K562 (cell line): ENCODE measurements around the gene DIPK1B. TPM values are rescaled to one million over a fixed set of nuclear protein-coding genes. Genes with fewer than 3 reads are reported as not detected.
A peak's percentile ranks its signal among the peaks of the same experiment; 100 is the strongest.

Experiments used
- AFF4 ChIP-seq: sonication (generic); formaldehyde crosslinking; IDR thresholded peaks from 2 replicates; pipeline ENCODE4 v1.8.0; 2023; ENCODE audit warnings: mild to moderate bottlenecking, missing genetic modification reagents
- CREBBP ChIP-seq: IDR thresholded peaks from one replicate; pipeline ENCODE4 v1.6.1; 2012; ENCODE audit warnings: low read depth, mild to moderate bottlenecking, control low read depth, inconsistent platforms, low read length
- E4F1 ChIP-seq: fragments of 250-450 bp; sonication (Bioruptor Pico); IDR thresholded peaks from 2 replicates; pipeline ENCODE4 v1.5.0; 2021; ENCODE audit warnings: mild to moderate bottlenecking, borderline replicate concordance
- ETV6 ChIP-seq, 3 experiments: fragments of 150-350 bp in 1 of 3; sonication (generic) in 1 of 3; formaldehyde crosslinking in 1 of 3; IDR thresholded peaks; 2 replicates each; pipeline versions ENCODE4 v1.6.1 to v1.8.0; 2014 to 2022; ENCODE audit warnings: borderline replicate concordance in 2 of 3, low read depth in 2 of 3, antibody characterized with exemption in 1 of 3, low read length in 1 of 3, mild to moderate bottlenecking in 1 of 3, missing genetic modification reagents in 1 of 3
- FOXK2 ChIP-seq, 2 experiments: fragments of 450-650 bp; IDR thresholded peaks in 1 of 2; conservative IDR thresholded peaks in 1 of 2; 2 replicates each; pipeline ENCODE4 v1.6.1; 2016; ENCODE audit warnings: low read depth in 2 of 2, mild to moderate bottlenecking in 1 of 2
- HDGF ChIP-seq: fragments of 450-650 bp; IDR thresholded peaks from 2 replicates; pipeline ENCODE4 v1.6.1; 2016
- HES1 ChIP-seq: fragments of 450-650 bp; IDR thresholded peaks from 2 replicates; pipeline ENCODE4 v1.6.1; 2016; ENCODE audit warnings: low read depth, mild to moderate bottlenecking, moderate library complexity
- MCM3 ChIP-seq: fragments of 450-650 bp; IDR thresholded peaks from 2 replicates; pipeline ENCODE4 v1.6.1; 2016
- MIER1 ChIP-seq: fragments of 450-650 bp; IDR thresholded peaks from 2 replicates; pipeline ENCODE4 v1.6.1; 2016; ENCODE audit warnings: antibody characterized with exemption, mild to moderate bottlenecking, low read depth
- NCOR1 ChIP-seq: fragments of 450-650 bp; IDR thresholded peaks from 2 replicates; pipeline ENCODE4 v1.6.1; 2016; ENCODE audit warnings: mild to moderate bottlenecking, moderate library complexity
- RFX7 ChIP-seq: fragments of 250-450 bp; sonication (Bioruptor Pico); IDR thresholded peaks from 2 replicates; pipeline ENCODE4 v1.5.1; 2021; ENCODE audit warnings: mild to moderate bottlenecking
- SRSF3 ChIP-seq: fragments of 200-400 bp; formaldehyde crosslinking; IDR thresholded peaks from 2 replicates; pipeline ENCODE4 v1.6.1; 2016; ENCODE audit warnings: mild to moderate bottlenecking, low read length, moderate library complexity; ENCODE audit not compliant: insufficient read depth
- ZBTB26 ChIP-seq: fragments of 450-650 bp; formaldehyde crosslinking; IDR thresholded peaks from 2 replicates; pipeline ENCODE4 v1.4.0; 2022; ENCODE audit warnings: missing genetic modification characterization
- ZFPM2 ChIP-seq: fragments of 250-450 bp; sonication (Bioruptor Pico); IDR thresholded peaks from 2 replicates; pipeline ENCODE4 v1.5.1; 2022; ENCODE audit warnings: mild to moderate bottlenecking
- ZNF143 ChIP-seq: sonication (generic); formaldehyde crosslinking; IDR thresholded peaks from 2 replicates; pipeline ENCODE4 v1.9.0; 2022; ENCODE audit warnings: mild to moderate bottlenecking, missing genetic modification reagents
- ZNF263 ChIP-seq: sonication (generic); formaldehyde crosslinking; IDR thresholded peaks from 2 replicates; pipeline ENCODE4 v1.8.0; 2022; ENCODE audit warnings: mild to moderate bottlenecking, missing genetic modification reagents, borderline replicate concordance
- ZNF408 ChIP-seq: fragments of 250-450 bp; sonication (Bioruptor Pico); IDR thresholded peaks from 2 replicates; pipeline ENCODE4 v1.4.0; 2020; ENCODE audit warnings: low read depth, mild to moderate bottlenecking, moderate library complexity
- polyA plus RNA-seq, 8 experiments: library from polyadenylated mRNA; depleted of rRNA in 4 of 8; stranded (reverse) in 5 of 8; unstranded in 3 of 8; fragments of >200 nt; fragmentation: Nextera tagmentation in 2 of 8; fragmentation: Illumina TruSeq in 1 of 8; extraction: Ambion mirVana in 2 of 8; extraction: Trizol in 1 of 8; gene quantifications; 2 replicates each; pipeline versions ENCODE4 v1.2.1 to v1.2.3, GENCODE V29; 2011 to 2014; ENCODE audit warnings: inconsistent platforms in 1 of 8, missing spikeins in 1 of 8
- total RNA-seq, 7 experiments: library from RNA; depleted of rRNA in 6 of 7; stranded (reverse); fragments of >200 nt in 6 of 7; fragmentation: Illumina TruSeq in 2 of 7; extraction: Trizol in 2 of 7; gene quantifications; 2 replicates each; pipeline versions ENCODE4 v1.2.1 to v1.2.3, GENCODE V29; 2011 to 2021; ENCODE audit warnings: low replicate concordance in 1 of 7

Gene DIPK1B
- total and polyA plus RNA-seq, 9 of the 15 experiments (the other 6 are each of a cell fraction or from before 2014, with no cell fraction given): 0.08 to 22.3 (median 5.9) TPM

- TF ChIP-seq ZNF143 (CRISPR knock-in tag): no peak
- TF ChIP-seq SRSF3: no peak
- peak; percentile 95 for TF ChIP-seq NCOR1
- TF ChIP-seq MIER1: no peak
- TF ChIP-seq AFF4: peak; percentile 76; the same call in 1 of the 2 replicates
- TF ChIP-seq HDGF: no peak; the same call in none of the 2 replicates
- no peak for TF ChIP-seq ZNF408
- TF ChIP-seq MCM3: no peak
- no peak for TF ChIP-seq ZBTB26
- no peak for TF ChIP-seq ZFPM2 (CRISPR knock-in tag)
- no peak for TF ChIP-seq ZNF263 (CRISPR knock-in tag)
- peak in 1 of 2 experiments; percentile 41; a peak in 2 of 4 replicates for TF ChIP-seq ETV6 (IDR thresholded peaks at IDR 0.05; ENCODE audit: borderline replicate concordance in 1 of 2, low read depth in 2 of 2, low read length in 1 of 2)
- no peak for TF ChIP-seq ETV6 (CRISPR knock-in tag; IDR thresholded peaks at IDR 0.05; ENCODE audit: borderline replicate concordance)
- TF ChIP-seq E4F1 (CRISPR knock-in tag): no peak
- peak; percentile 54; the same call in 1 of the 2 replicates for TF ChIP-seq HES1
- no peak for TF ChIP-seq CREBBP
- 0 out of 4 replicates have a peak, but pooled peaks of 1 of the 2 experiments have one; percentile 17 for TF ChIP-seq FOXK2 (conservative IDR thresholded peaks at IDR 0.05 in 1 of 2, IDR thresholded peaks at IDR 0.05 in 1 of 2; ENCODE audit: low read depth in 2 of 2)
- no peak for TF ChIP-seq RFX7 (CRISPR knock-in tag)
These were observed 49.5 kb upstream of the DIPK1B start, which contains the start of gene EGFL7 (continued) for GRCh38 chr9:136662656-136663581.
